ENCODE results near the gene C17orf75. TPM values are rescaled to one million over a fixed set of nuclear protein-coding genes. Genes with fewer than 3 reads are reported as not detected.
"Not testable (repeated sequence)": the region's sequence is repeated elsewhere in the genome, so short reads cannot be mapped to it uniquely, and the experiment has no call there.

The C17orf75 gene
- 10 to 100 TPM; 15.3 to 16.3 TPM for total RNA-seq

GRCh38 chr17:32341857-32342602 is at the start of gene C17orf75:
Gene C17orf75, minus strand, starts transcription at chr17:32342173. Its CDS starts 34 bp downstream, at chr17:32342139.
- intact Hi-C loops (cut with DNase I), result no loop called here
- peaks cover 3% of the 10 kb centered on the region for H3K4me1 ChIP-seq (replicated peaks)
- H3K27ac ChIP-seq, result peak within 1 kb of the TSS; percentile 80 to 82
- peak within 1 kb of the TSS; percentile 49 to 53 for H3K4me3 ChIP-seq
- TF ChIP-seq POLR2A (IDR thresholded peaks at IDR 0.05), result peak; percentile 38
- peak in 1 of 4 experiments; percentile 12 for TF ChIP-seq CTCF (IDR thresholded peaks at IDR 0.05)
- TF ChIP-seq POLR2AphosphoS5 (IDR thresholded peaks at IDR 0.05), result peak; percentile 74
- no peaks in the 10 kb centered on the region for H3K9me3 ChIP-seq
- DNase-seq (ENCODE audit: low spot score), result peak; percentile 66
- no peaks in the 10 kb centered on the region for H3K36me3 ChIP-seq
- no peaks in the 10 kb centered on the region for H3K27me3 ChIP-seq (replicated peaks; ENCODE audit: insufficient read depth)
- 4% methylated on average over 39 of the region's 47 CpGs for WGBS

- TF ChIP-seq CTCF (IDR thresholded peaks at IDR 0.05) (no peak), POLR2A (IDR thresholded peaks at IDR 0.05) (no peak), POLR2AphosphoS5 (IDR thresholded peaks at IDR 0.05) (no peak)
- DNase-seq (ENCODE audit: low spot score), result no peak
- no peak overlapping the region for H3K4me3 ChIP-seq
- no peak overlapping the region for H3K27ac ChIP-seq
- H3K36me3 ChIP-seq, result no peaks in the 10 kb centered on the region
- H3K4me1 ChIP-seq (replicated peaks), result no peaks in the 10 kb centered on the region
- WGBS, result 90% methylated on average over 6 of the region's 6 CpGs
- H3K27me3 ChIP-seq (replicated peaks; ENCODE audit: insufficient read depth), result no peaks in the 10 kb centered on the region
- H3K9me3 ChIP-seq, result no peaks in the 10 kb centered on the region
- intact Hi-C loops (cut with DNase I), result no loop called here
Observed at GRCh38 chr17:32388613-32389459, 46.9 kb upstream of the C17orf75 start.

- 97% methylated on average over 14 of the region's 14 CpGs for WGBS
- H3K27ac ChIP-seq; H3K4me1 ChIP-seq (replicated peaks); H3K36me3 ChIP-seq; H3K27me3 ChIP-seq (replicated peaks; ENCODE audit: insufficient read depth); DNase-seq (ENCODE audit: low spot score); H3K9me3 ChIP-seq; H3K4me3 ChIP-seq; intact Hi-C loops (cut with DNase I): not testable (repeated sequence)
Observed at GRCh38 chr17:32388128-32388527, 46.2 kb upstream of the C17orf75 start.

GRCh38 chr17:32386844-32387243 is 44.9 kb upstream of the C17orf75 start:
- intact Hi-C loops (cut with DNase I), result no loop called here
- no peaks in the 10 kb centered on the region for H3K27me3 ChIP-seq (replicated peaks; ENCODE audit: insufficient read depth)
- no peaks in the 10 kb centered on the region for H3K4me1 ChIP-seq (replicated peaks)
- no peak overlapping the region for H3K4me3 ChIP-seq
- DNase-seq (ENCODE audit: low spot score), result no peak
- no peak overlapping the region for H3K27ac ChIP-seq
- no peak for TF ChIP-seq CTCF (IDR thresholded peaks at IDR 0.05)
- TF ChIP-seq POLR2AphosphoS5 (IDR thresholded peaks at IDR 0.05), result no peak
- no peak for TF ChIP-seq POLR2A (IDR thresholded peaks at IDR 0.05)
- H3K36me3 ChIP-seq, result no peaks in the 10 kb centered on the region
- H3K9me3 ChIP-seq, result no peaks in the 10 kb centered on the region

GRCh38 chr17:32385971-32386370 is 44.0 kb upstream of the C17orf75 start:
- TF ChIP-seq CTCF (IDR thresholded peaks at IDR 0.05), result no peak
- TF ChIP-seq POLR2AphosphoS5 (IDR thresholded peaks at IDR 0.05), result no peak
- no peak for TF ChIP-seq POLR2A (IDR thresholded peaks at IDR 0.05)

More at GRCh38 chr17:32385971-32386370, 44.0 kb upstream of the C17orf75 start:
- no peaks in the 10 kb centered on the region for H3K9me3 ChIP-seq
- H3K36me3 ChIP-seq, result no peaks in the 10 kb centered on the region
- H3K4me1 ChIP-seq (replicated peaks), result no peaks in the 10 kb centered on the region
- no peak overlapping the region for H3K27ac ChIP-seq
- WGBS, result 71% methylated on average over 5 of the region's 5 CpGs
- intact Hi-C loops (cut with DNase I), result no loop called here
- no peaks in the 10 kb centered on the region for H3K27me3 ChIP-seq (replicated peaks; ENCODE audit: insufficient read depth)
- H3K4me3 ChIP-seq, result no peak overlapping the region
- no peak for DNase-seq (ENCODE audit: low spot score)

Measured in prostate gland (tissue), 2 donors.